OCI-LY3 (cell line): ENCODE measurements around the gene ASTN1.

ENCODE experiments used
- EZH2phosphoT487 ChIP-seq: fragments of 200-600 bp; shearing (Covaris generic); IDR thresholded peaks from 2 replicates; pipeline ENCODE4 v1.6.1; 2018; ENCODE audit warnings: antibody characterized with exemption, mixed run types, low read depth
- TF ChIP-seq, protein P1 (sequence below): fragments of 200-600, 300-600 bp; sonication (generic); IDR thresholded peaks from 2 replicates; pipeline ENCODE4 v1.5.1; 2014; ENCODE audit warnings: antibody characterized with exemption, low read length, low read depth

DNA sequence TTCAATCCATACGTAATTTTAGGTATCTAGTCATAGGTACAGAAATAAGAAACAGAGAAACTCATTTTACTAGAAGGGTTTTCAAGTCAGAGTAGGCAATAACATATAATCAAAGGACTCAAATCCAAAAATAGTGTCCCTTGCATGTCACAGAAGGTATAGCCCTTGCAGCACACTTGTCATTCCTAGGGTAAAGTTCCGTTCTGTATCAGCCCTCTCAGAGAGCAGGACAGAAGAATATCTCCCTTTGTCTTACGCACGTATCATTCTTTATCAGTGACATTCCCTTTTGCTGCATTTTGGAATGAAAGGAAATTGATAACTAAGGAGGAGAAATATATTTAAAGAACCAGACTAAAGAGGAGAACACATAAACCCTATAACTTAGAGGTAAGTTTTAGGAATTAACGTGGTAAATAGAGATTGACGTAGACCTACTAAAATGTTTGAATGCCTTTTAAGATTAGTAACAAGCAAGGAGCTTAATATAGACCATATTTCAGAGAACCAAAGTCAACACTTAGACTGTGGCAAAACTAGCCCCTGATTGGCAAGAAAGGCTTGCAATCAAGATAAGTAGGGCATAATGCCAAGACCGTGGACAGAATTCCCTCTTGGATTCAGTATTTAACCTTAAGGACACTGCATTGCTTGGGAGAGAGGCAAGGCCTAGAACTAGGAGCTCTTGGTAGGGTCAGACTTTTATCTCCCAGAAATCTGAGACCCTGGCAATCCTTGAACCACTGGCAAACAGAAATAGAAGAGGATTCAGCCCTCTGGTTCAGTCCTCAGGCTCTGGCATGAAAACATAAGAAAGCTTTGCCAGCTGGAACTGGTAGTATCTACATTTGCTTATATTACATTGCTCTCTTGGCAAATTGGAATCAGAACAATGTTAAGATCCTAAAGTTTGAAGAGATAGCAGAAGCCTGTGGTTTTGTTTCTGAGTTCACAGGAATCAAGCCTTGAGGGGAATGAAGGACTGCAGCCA is 232.1 kb downstream of the ASTN1 start:
- TF ChIP-seq, protein P1, sequence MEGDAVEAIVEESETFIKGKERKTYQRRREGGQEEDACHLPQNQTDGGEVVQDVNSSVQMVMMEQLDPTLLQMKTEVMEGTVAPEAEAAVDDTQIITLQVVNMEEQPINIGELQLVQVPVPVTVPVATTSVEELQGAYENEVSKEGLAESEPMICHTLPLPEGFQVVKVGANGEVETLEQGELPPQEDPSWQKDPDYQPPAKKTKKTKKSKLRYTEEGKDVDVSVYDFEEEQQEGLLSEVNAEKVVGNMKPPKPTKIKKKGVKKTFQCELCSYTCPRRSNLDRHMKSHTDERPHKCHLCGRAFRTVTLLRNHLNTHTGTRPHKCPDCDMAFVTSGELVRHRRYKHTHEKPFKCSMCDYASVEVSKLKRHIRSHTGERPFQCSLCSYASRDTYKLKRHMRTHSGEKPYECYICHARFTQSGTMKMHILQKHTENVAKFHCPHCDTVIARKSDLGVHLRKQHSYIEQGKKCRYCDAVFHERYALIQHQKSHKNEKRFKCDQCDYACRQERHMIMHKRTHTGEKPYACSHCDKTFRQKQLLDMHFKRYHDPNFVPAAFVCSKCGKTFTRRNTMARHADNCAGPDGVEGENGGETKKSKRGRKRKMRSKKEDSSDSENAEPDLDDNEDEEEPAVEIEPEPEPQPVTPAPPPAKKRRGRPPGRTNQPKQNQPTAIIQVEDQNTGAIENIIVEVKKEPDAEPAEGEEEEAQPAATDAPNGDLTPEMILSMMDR: no peak
- no peak for TF ChIP-seq EZH2phosphoT487
